DND-41 (cell line): ENCODE measurements around the gene SHC2.

ENCODE experiments used
- EZH2 ChIP-seq: IDR thresholded peaks from 3 replicates; pipeline ENCODE4 v1.6.1; 2012; ENCODE audit warnings: borderline replicate concordance, low read depth, mild to moderate bottlenecking, moderate library complexity, low read length, inconsistent platforms; ENCODE audit not compliant: severe bottlenecking
- TF ChIP-seq, protein P1 (sequence below): IDR thresholded peaks from 2 replicates; pipeline ENCODE4 v1.5.1; 2012; ENCODE audit warnings: borderline replicate concordance, low read length, moderate library complexity, mild to moderate bottlenecking; ENCODE audit not compliant: poor library complexity, severe bottlenecking; ENCODE audit errors: extremely low read depth

DNA sequence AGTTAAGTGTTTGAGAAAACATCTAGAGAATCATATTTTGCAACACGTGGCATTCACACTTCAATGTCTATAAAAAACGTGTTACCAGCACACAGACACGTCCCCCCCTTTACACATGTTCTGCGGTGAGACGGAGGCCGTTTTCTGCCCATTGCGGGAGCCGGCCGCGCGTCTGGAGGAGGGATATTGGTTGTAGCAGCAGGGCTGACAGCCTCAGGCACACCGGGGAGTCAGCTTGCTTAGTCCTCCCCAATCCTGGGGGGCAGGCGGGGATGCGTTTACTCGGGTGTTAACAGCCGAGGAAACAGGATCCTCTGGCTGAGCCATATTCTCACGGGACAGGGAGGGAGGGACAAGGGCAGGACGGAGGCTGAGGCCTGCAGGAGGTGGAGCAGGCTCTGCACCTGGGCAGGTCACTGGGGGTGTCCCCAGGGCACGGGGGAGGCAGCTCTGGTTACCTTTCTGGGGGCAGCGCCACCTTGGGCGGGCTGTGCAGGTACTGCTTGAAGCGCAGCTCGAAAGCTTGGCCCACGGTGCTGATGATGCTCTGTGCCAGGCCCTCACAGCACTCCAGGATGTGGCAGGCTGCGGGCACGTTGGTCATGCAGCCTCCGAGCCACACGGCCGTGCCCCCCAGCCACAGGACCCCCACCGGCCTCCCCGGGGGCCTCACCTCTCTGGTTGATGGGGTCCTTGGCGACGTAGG lies 25.0 kb downstream of the SHC2 start:
- TF ChIP-seq, protein P1, sequence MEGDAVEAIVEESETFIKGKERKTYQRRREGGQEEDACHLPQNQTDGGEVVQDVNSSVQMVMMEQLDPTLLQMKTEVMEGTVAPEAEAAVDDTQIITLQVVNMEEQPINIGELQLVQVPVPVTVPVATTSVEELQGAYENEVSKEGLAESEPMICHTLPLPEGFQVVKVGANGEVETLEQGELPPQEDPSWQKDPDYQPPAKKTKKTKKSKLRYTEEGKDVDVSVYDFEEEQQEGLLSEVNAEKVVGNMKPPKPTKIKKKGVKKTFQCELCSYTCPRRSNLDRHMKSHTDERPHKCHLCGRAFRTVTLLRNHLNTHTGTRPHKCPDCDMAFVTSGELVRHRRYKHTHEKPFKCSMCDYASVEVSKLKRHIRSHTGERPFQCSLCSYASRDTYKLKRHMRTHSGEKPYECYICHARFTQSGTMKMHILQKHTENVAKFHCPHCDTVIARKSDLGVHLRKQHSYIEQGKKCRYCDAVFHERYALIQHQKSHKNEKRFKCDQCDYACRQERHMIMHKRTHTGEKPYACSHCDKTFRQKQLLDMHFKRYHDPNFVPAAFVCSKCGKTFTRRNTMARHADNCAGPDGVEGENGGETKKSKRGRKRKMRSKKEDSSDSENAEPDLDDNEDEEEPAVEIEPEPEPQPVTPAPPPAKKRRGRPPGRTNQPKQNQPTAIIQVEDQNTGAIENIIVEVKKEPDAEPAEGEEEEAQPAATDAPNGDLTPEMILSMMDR = no peak
- no peak for TF ChIP-seq EZH2
